Right lung (tissue), 5 donors: ENCODE results near the gene SPG11. TPM values are rescaled to one million over a fixed set of nuclear protein-coding genes. Genes with fewer than 3 reads are reported as not detected.
"Not testable (repeated sequence)": the region's sequence is repeated elsewhere in the genome, so short reads cannot be mapped to it uniquely, and the experiment has no call there.

Source experiments
- DNase-seq, 2 donors: peaks; one replicate each; pipeline ENCODE4 v3.0.0-alpha.2; 2013
- polyA plus RNA-seq, 5 donors: library from polyadenylated mRNA; unstranded; fragments of 120-200 nt; gene quantifications; one replicate each; pipeline versions ENCODE4 v1.2.1 to v1.2.3, GENCODE V29; 2013; ENCODE audit warnings: inconsistent platforms in 1 of 5, low replicate concordance in 1 of 5; ENCODE audit not compliant: insufficient read length in 5 of 5, insufficient read depth in 1 of 5

SPG11 gene
- polyA plus RNA-seq, 5 donors = 73.3 to 87.4 (median 79.5) TPM

GRCh38 chr15:44566155-44566540 lies 97.3 kb downstream of the SPG11 start:
- DNase-seq = no peak

- no peak for DNase-seq
Observed at GRCh38 chr15:44565387-44566154, 97.9 kb downstream of the SPG11 start.

GRCh38 chr15:44560926-44561325 lies 102.5 kb downstream of the SPG11 start:
- DNase-seq = not testable (repeated sequence)

- DNase-seq = no peak
Observed at GRCh38 chr15:44554934-44555723, 108.3 kb downstream of the SPG11 start.

GRCh38 chr15:44550734-44551133 lies 112.7 kb downstream of the SPG11 start:
- no peak for DNase-seq

GRCh38 chr15:44550256-44550655 lies 113.2 kb downstream of the SPG11 start:
- DNase-seq = no peak

GRCh38 chr15:44549152-44549551 lies 114.3 kb downstream of the SPG11 start:
- DNase-seq = not testable (repeated sequence)

GRCh38 chr15:44545913-44546802 lies 117.3 kb downstream of the SPG11 start:
- no peak for DNase-seq

GRCh38 chr15:44544745-44545144 lies 118.7 kb downstream of the SPG11 start:
- not testable (repeated sequence) for DNase-seq

- no peak for DNase-seq
Observed at GRCh38 chr15:44542596-44542995, 120.9 kb downstream of the SPG11 start.

GRCh38 chr15:44541282-44541958 lies 122.0 kb downstream of the SPG11 start:
- no peak for DNase-seq

- peak in 1 of 2 donors; percentile 5 for DNase-seq
Observed at GRCh38 chr15:44537735-44538240, 125.7 kb downstream of the SPG11 start.

- peak; percentile 37 to 96 for DNase-seq
Observed at GRCh38 chr15:44536962-44537734, 126.3 kb downstream of the SPG11 start, which contains the start of gene EIF3J. TSS of gene EIF3J (plus strand) at chr15:44537147. CDS start at chr15:44537195, 48 bp downstream.

- DNase-seq = peak; percentile 90 to 94
Observed at GRCh38 chr15:44536302-44536961, 127.0 kb downstream of the SPG11 start.

GRCh38 chr15:44535523-44536301 lies 127.8 kb downstream of the SPG11 start:
- DNase-seq = no peak

- DNase-seq = no peak
Observed at GRCh38 chr15:44535092-44535491, 128.4 kb downstream of the SPG11 start.

GRCh38 chr15:44532689-44533088 lies 130.8 kb downstream of the SPG11 start:
- DNase-seq = no peak

- DNase-seq = not testable (repeated sequence)
Observed at GRCh38 chr15:44532275-44532674, 131.2 kb downstream of the SPG11 start.

GRCh38 chr15:44530653-44531052 lies 132.8 kb downstream of the SPG11 start:
- DNase-seq = no peak
